ENCODE results near the gene RNU6-9.

DNA sequence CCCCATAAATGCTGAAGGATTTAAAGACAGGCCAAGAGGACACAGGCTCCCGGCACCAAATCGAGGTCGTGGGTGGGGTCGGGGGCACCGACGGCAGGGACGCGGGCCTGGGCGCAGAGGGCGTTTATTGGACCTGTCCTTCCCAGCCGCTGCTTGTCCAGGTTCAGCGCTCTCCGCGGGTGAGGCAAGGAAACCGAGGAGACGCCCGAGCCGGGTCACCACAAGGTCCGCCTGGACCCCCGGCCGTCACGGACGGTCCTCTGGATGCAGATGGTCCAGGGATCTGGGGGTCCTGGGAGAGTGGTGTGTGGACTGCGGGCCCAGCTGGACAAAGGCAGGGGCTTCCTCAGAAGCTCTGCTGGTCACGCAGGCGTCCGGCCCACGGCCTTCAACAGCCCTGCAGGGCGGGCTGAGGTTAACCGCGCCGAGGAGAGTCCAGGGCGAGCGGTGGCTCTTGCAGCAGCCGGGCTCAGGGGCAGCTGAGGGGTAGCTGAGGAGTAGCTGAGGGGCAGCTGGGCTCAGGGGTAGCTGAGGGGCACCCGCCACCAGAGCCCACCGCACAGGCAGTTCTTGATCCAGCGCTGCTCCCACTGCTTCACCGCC lies 25.3 kb upstream of the RNU6-9 start:
- TF ChIP-seq, protein P1, sequence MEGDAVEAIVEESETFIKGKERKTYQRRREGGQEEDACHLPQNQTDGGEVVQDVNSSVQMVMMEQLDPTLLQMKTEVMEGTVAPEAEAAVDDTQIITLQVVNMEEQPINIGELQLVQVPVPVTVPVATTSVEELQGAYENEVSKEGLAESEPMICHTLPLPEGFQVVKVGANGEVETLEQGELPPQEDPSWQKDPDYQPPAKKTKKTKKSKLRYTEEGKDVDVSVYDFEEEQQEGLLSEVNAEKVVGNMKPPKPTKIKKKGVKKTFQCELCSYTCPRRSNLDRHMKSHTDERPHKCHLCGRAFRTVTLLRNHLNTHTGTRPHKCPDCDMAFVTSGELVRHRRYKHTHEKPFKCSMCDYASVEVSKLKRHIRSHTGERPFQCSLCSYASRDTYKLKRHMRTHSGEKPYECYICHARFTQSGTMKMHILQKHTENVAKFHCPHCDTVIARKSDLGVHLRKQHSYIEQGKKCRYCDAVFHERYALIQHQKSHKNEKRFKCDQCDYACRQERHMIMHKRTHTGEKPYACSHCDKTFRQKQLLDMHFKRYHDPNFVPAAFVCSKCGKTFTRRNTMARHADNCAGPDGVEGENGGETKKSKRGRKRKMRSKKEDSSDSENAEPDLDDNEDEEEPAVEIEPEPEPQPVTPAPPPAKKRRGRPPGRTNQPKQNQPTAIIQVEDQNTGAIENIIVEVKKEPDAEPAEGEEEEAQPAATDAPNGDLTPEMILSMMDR (IDR thresholded peaks at IDR 0.05), result no peak
- TF ChIP-seq FOXJ3 (CRISPR knock-in tag; IDR thresholded peaks at IDR 0.05; ENCODE audit: borderline replicate concordance), result no peak
- TF ChIP-seq SOX15 (CRISPR knock-in tag; IDR thresholded peaks at IDR 0.05), result no peak
- TF ChIP-seq CBFB (CRISPR knock-in tag; IDR thresholded peaks at IDR 0.05; ENCODE audit: low read depth), result no peak
- no peak for TF ChIP-seq NR2C2 (CRISPR knock-in tag; IDR thresholded peaks at IDR 0.05)
- no peak for TF ChIP-seq NFYB (CRISPR knock-in tag; conservative IDR thresholded peaks at IDR 0.05; ENCODE audit: low read depth)
- no peak for TF ChIP-seq ZNF232 (CRISPR knock-in tag; IDR thresholded peaks at IDR 0.05)
- TF ChIP-seq, protein P2, sequence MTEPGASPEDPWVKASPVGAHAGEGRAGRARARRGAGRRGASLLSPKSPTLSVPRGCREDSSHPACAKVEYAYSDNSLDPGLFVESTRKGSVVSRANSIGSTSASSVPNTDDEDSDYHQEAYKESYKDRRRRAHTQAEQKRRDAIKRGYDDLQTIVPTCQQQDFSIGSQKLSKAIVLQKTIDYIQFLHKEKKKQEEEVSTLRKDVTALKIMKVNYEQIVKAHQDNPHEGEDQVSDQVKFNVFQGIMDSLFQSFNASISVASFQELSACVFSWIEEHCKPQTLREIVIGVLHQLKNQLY (CRISPR knock-in tag; IDR thresholded peaks at IDR 0.05), result no peak
- TF ChIP-seq, protein P3, sequence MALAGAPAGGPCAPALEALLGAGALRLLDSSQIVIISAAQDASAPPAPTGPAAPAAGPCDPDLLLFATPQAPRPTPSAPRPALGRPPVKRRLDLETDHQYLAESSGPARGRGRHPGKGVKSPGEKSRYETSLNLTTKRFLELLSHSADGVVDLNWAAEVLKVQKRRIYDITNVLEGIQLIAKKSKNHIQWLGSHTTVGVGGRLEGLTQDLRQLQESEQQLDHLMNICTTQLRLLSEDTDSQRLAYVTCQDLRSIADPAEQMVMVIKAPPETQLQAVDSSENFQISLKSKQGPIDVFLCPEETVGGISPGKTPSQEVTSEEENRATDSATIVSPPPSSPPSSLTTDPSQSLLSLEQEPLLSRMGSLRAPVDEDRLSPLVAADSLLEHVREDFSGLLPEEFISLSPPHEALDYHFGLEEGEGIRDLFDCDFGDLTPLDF (CRISPR knock-in tag; IDR thresholded peaks at IDR 0.05), result no peak

All from WTC11 (cell line).